Progenitor cell of endocrine pancreas (in vitro differentiated cells): Measurements from ENCODE around the gene ATP5ME. TPM values are rescaled to one million over a fixed set of nuclear protein-coding genes. Genes with fewer than 3 reads are reported as not detected.

Source experiments
- DNase-seq: peaks from one replicate; pipeline ENCODE4 v3.0.0; 2021; ENCODE audit warnings: low spot score; ENCODE audit not compliant: unreplicated experiment
- H3K27ac Mint-ChIP-seq: 2 replicates; pipeline ENCODE4 v1.8.0; 2021; ENCODE audit warnings: mild to moderate bottlenecking, moderate library complexity, mixed read lengths
- H3K27me3 Mint-ChIP-seq: 2 replicates; pipeline ENCODE4 v1.8.0; 2021; ENCODE audit warnings: mixed read lengths
- H3K36me3 Mint-ChIP-seq: 2 replicates; pipeline ENCODE4 v1.8.0; 2022; ENCODE audit warnings: mixed read lengths; ENCODE audit not compliant: insufficient read depth
- H3K4me1 Mint-ChIP-seq: 2 replicates; pipeline ENCODE4 v1.8.0; 2021; ENCODE audit warnings: low read depth, mixed read lengths
- H3K4me3 Mint-ChIP-seq: 2 replicates; pipeline ENCODE4 v1.8.0; 2021; ENCODE audit warnings: low read depth, mild to moderate bottlenecking, moderate library complexity, mixed read lengths
- H3K9me3 Mint-ChIP-seq: 2 replicates; pipeline ENCODE4 v1.8.0; 2021; ENCODE audit warnings: low read depth, mixed read lengths
- CTCF ChIP-seq: fragments of 200-600 bp; sonication (generic); IDR thresholded peaks from one replicate; pipeline ENCODE4 v1.5.0; 2021; ENCODE audit warnings: antibody characterized with exemption, mild to moderate bottlenecking; ENCODE audit not compliant: unreplicated experiment
- total RNA-seq: library from RNA; stranded (reverse); gene quantifications from 2 replicates; pipeline ENCODE4 v1.2.1, GENCODE V29; 2021

The ATP5ME gene
- total RNA-seq, 1 donor from 2014 or later, result 235 TPM

- no peak for TF ChIP-seq CTCF
- Mint-ChIP-seq H3K4me3 (no peak overlapping the region), H3K27me3 (peaks cover 24% of the 10 kb centered on the region), H3K4me1 (peaks cover 6% of the 10 kb centered on the region), H3K27ac (no peak overlapping the region), H3K9me3 (no peaks in the 10 kb centered on the region), H3K36me3 (no peaks in the 10 kb centered on the region)
- no peak for DNase-seq
These were observed 47.6 kb downstream of the ATP5ME start for GRCh38 chr4:626201-627091.

DNA sequence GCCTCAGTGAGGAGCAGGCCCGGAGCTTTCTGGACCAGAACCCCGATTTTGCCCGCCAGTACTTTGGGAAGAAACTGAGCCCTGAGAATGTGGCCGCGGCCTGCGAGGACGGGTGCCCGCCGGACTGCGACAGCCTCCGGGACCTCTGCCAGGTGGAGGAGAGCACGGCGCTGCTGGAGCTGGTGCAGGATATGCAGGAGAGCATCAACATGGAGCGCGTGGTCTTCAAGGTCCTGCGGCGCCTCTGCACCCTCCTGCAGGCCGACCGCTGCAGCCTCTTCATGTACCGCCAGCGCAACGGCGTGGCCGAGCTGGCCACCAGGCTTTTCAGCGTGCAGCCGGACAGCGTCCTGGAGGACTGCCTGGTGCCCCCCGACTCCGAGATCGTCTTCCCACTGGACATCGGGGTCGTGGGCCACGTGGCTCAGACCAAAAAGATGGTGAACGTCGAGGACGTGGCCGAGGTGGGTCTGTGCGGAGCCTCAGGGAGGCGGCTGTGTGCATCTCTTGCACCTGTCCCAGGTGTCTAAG is 48.4 kb downstream of the ATP5ME start:
- Mint-ChIP-seq H3K27ac (no peak overlapping the region), H3K27me3 (peaks cover 23% of the 10 kb centered on the region), H3K4me3 (no peak overlapping the region), H3K4me1 (peaks cover 6% of the 10 kb centered on the region), H3K36me3 (no peaks in the 10 kb centered on the region), H3K9me3 (no peaks in the 10 kb centered on the region)
- no peak for TF ChIP-seq CTCF
- DNase-seq, result no peak

DNA sequence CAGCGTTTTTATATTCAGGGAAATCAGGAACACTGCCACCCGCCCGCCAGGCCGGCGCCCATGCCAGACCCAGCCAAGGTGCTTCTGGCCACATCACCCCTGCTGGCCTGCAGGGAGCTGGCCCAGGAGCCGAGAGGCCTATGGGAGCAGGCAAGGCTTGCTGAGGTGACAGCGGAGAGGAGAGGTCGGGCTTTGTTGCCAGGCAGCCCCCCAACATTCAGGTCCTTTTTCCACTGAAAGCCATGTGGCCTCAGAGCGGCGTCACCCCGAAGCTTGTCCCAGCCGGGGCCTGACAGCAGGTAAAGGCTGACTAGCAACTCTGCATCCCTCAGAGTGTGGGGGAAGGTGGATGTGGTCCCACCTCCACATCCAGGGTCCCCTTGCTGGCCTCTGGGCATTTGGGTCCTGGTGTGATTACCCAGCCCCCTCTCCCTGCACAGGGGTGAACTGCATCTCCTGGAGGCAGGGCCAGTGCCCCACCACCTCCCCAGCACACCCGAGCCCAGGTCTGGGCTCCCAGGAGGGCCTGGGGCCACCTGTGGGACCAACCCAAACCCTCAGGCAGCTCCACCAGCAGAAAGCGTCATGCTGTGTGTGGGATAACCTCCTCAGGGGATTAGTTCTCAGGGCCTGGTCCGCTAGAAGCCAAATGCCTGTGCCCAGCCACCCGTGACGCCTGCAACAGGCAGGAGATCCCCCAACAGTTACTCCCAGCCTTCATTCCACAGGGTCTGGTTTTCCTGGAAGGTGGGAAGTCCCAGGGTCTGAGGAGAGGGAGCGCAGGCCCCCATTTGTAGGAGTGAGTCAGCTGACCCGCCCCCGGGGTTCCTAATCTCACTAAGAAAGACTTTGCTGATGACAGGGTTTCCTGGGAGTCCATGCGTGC is 49.1 kb downstream of the ATP5ME start, which contains the start of gene PDE6B:
Gene PDE6B (plus strand): TSS at position 869 of the 886 bp plus-strand sequence. CDS start 54 bp downstream, outside the sequence.
- Mint-ChIP-seq H3K4me1 (peaks cover 2% of the 10 kb centered on the region), H3K9me3 (no peaks in the 10 kb centered on the region), H3K27ac (no peak within 1 kb of the TSS), H3K4me3 (no peak within 1 kb of the TSS), H3K36me3 (no peaks in the 10 kb centered on the region), H3K27me3 (peaks cover 30% of the 10 kb centered on the region)
- no peak for TF ChIP-seq CTCF
- DNase-seq, result no peak

GRCh38 chr4:623914-624566 is 50.0 kb downstream of the ATP5ME start:
- TF ChIP-seq CTCF, result no peak
- Mint-ChIP-seq H3K36me3 (no peaks in the 10 kb centered on the region), H3K27me3 (peaks cover 32% of the 10 kb centered on the region), H3K9me3 (no peaks in the 10 kb centered on the region), H3K4me1 (no peaks in the 10 kb centered on the region), H3K27ac (no peak overlapping the region), H3K4me3 (no peak overlapping the region)
- DNase-seq, result no peak
